Measurements from ENCODE around the gene RNU5D-1. TPM values are rescaled to one million over a fixed set of nuclear protein-coding genes. Genes with fewer than 3 reads are reported as not detected.

The RNU5D-1 gene
- total RNA-seq = not detected
- not detected for polyA plus RNA-seq
- long read RNA-seq, donor 1 = 0 reads
- long read RNA-seq, donor 2 = 0 reads
- long read RNA-seq, donor 3 = 0 reads

DNA sequence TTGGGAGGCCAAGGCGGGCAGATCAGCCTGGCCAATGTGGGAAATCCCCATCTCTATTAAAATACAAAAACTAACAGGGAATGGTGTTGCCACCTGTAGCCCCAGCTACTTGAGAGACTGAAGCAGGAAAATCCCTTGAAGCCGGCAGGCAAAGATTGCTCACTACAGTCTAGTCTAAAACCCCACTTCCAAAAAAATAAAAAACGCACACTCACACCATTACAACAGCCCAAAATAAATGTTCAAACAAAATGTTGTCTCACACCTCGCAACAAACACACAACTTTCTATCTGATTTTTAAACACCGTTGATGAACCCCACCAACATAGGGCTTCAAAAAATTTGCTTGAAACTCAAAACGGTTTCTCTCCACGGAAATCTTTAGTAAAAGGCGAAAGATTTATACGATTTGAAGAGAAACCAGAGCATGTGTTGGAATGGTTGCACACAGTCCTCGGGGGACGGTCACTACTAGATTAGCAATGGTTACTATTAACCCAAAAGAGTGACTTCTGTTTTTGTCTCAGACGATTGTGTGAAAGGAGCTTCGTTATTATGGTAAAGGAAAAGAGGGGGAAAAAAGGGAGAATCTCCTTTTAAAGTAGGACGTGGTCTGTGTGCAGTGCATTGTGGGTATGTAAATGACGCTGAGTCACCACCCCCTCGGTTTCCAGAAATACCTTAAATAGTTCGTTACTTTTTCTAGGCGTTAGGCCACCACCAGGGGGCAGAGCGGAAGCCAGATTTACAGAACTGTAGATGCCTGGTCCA, at the start of gene RNU5D-1:
Gene RNU5D-1, minus strand, starts transcription at position 430 of the 772 bp plus-strand sequence.
- TF ChIP-seq, protein P1, sequence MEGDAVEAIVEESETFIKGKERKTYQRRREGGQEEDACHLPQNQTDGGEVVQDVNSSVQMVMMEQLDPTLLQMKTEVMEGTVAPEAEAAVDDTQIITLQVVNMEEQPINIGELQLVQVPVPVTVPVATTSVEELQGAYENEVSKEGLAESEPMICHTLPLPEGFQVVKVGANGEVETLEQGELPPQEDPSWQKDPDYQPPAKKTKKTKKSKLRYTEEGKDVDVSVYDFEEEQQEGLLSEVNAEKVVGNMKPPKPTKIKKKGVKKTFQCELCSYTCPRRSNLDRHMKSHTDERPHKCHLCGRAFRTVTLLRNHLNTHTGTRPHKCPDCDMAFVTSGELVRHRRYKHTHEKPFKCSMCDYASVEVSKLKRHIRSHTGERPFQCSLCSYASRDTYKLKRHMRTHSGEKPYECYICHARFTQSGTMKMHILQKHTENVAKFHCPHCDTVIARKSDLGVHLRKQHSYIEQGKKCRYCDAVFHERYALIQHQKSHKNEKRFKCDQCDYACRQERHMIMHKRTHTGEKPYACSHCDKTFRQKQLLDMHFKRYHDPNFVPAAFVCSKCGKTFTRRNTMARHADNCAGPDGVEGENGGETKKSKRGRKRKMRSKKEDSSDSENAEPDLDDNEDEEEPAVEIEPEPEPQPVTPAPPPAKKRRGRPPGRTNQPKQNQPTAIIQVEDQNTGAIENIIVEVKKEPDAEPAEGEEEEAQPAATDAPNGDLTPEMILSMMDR (IDR thresholded peaks at IDR 0.05) = peak; percentile 72 to 91 (median 86)
- intact Hi-C loops (cut with DNase I) = loop anchor here in 4 of 10 donors (1.0 to 10.0 kb wide), 3 partner anchors 8 to 574 kb away; partner anchors contain the start of gene KIF2C (in 1 of the 4)
- DNase-seq (peak; percentile 90 to 95), ATAC-seq (peak; percentile 82 to 92 (median 89))
- Histone ChIP-seq H3K4me1 (peaks cover 0 to 43% (median 8%) of the 10 kb centered on the region in 9 donors), H3K27ac (peak within 1 kb of the TSS; percentile 66 to 96 (median 89)), H3K27me3 (no peaks in the 10 kb centered on the region), H3K36me3 (no peaks in the 10 kb centered on the region), H3K4me3 (peak within 1 kb of the TSS in 8 of 10 donors; percentile 8 to 43 (median 28)), H3K9me3 (no peaks in the 10 kb centered on the region)
- 2 to 3% methylated on average over 19 of the region's 19 CpGs for WGBS, 2 donors

DNA sequence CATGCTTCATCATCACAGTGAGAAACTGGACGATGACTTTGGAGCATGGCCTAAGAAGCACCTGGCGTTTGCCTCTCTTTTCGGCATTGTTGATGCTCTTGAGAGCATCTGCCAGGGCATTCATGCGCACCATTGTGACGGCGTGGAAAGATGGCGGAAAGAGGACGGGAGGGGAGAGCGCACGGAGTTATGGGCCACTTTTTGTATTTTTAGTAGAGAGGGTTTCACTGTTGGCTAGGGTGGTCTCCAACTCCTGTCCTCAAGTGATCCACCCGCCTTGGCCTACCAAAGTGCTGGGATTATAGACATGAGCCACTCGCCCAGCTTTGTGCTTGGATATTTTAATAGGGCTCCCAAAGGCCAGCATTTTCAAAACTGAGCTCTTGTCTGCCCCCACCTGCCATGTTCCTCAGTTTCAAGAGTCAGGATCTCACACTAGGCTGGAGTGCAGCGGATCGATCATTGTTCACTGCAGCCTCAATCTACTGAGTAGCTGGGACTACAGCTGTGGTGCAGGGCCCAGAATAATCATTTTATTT, 49.7 kb upstream of the RNU5D-1 start:
- intact Hi-C loops (cut with DNase I) = loop anchor here in 6 of 10 donors (10.0 kb wide), 3 partner anchors 54 to 524 kb away; no protein-coding TSS in a partner anchor
- Histone ChIP-seq H3K36me3 (peaks cover 0 to 59% (median 24%) of the 10 kb centered on the region in 9 donors), H3K27ac (no peak overlapping the region), H3K9me3 (no peaks in the 10 kb centered on the region), H3K4me1 (peaks cover 2 to 55% (median 43%) of the 10 kb centered on the region in 9 donors), H3K4me3 (no peak overlapping the region), H3K27me3 (peaks cover 0 to 7% (median 0%) of the 10 kb centered on the region in 7 donors)
- WGBS, 2 donors = 94 to 95% methylated on average over 14 of the region's 14 CpGs
- DNase-seq = no peak
- TF ChIP-seq, protein P1 (IDR thresholded peaks at IDR 0.05) = no peak
- ATAC-seq = no peak

DNA sequence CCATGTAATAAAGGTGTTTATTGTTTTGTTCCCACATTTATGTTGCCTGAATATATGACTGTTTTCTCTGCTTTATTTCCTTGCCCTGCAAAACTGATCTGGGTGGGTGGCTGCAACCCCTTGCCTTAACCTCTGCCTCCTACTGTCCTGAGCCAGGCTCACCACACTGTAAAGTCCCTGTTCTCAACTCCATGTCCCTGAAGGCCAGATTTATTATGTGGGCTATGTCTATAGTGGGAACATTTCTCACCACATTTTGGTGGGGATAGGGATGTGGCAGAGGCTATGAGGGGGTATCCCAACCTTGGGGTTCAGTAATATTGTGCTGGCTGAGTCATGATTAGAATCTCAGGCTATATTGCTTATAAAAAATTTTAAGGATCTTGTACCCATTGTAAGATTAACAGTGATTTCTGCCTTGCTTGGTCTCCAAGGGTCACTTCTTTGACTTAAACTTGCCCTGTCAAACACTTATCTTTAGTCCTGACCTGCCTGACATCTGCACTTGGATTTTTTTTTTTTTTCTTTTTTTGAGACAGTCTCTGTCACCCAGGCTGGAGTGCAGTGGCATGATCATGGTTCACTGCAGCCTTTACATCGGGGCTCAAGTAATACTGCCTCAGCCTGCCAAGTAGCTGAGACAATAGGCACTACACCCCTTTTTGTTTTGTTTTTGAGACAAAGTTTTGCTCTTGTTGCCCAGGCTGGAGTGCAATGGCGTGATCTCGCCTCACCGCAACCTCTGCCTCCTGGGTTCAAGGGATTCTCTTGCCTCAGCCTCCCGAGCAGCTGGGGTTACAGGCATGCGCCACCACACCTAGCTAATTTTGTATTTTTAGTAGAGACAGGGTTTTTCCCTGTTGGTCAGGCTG, 48.0 kb upstream of the RNU5D-1 start:
- DNase-seq (no peak), ATAC-seq (no peak)
- TF ChIP-seq, protein P1 (IDR thresholded peaks at IDR 0.05) = no peak
- no peak overlapping the region for H3K27ac ChIP-seq
- WGBS, 2 donors = 94 to 96% methylated on average over 6 of the region's 6 CpGs
- H3K9me3 ChIP-seq = no peaks in the 10 kb centered on the region
- H3K36me3 ChIP-seq = peaks cover 0 to 59% (median 24%) of the 10 kb centered on the region in 9 donors
- H3K4me3 ChIP-seq = no peak overlapping the region
- intact Hi-C loops (cut with DNase I) = loop anchor here in 2 of 10 donors (5.0 kb wide), 2 partner anchors 42 to 233 kb away; partner anchors contain the start of genes HECTD3 (in 1 of the 2), KIF2C (in 1 of the 2) and UROD (in 1 of the 2)
- no peaks in the 10 kb centered on the region for H3K27me3 ChIP-seq
- H3K4me1 ChIP-seq = peaks cover 2 to 48% (median 34%) of the 10 kb centered on the region in 9 donors
